K562 (cell line): ENCODE results near the gene CUX1. TPM values are rescaled to one million over a fixed set of nuclear protein-coding genes. Genes with fewer than 3 reads are reported as not detected.

Experiments used
- CAMTA2 ChIP-seq: fragments of 250-450 bp; sonication (Bioruptor Pico); conservative IDR thresholded peaks from 2 replicates; pipeline ENCODE4 v1.5.1; 2022
- CBFA2T3 ChIP-seq: fragments of 450-650 bp; IDR thresholded peaks from 2 replicates; pipeline ENCODE4 v1.6.1; 2017
- EP400 ChIP-seq: fragments of 450-650 bp; IDR thresholded peaks from 2 replicates; pipeline ENCODE4 v1.6.1; 2017; ENCODE audit warnings: antibody characterized with exemption, mild to moderate bottlenecking, moderate library complexity
- FOXJ2 ChIP-seq: fragments of 200-800 bp; sonication (Bioruptor generic); IDR thresholded peaks from 2 replicates; pipeline ENCODE4 v1.6.1; 2016; ENCODE audit warnings: missing genetic modification characterization, missing compliant biosample characterization
- HCFC1 ChIP-seq: IDR thresholded peaks from 2 replicates; pipeline ENCODE4 v1.6.1; 2012; ENCODE audit warnings: low read depth, low read length, improper control_type of control experiment
- HNRNPUL1 ChIP-seq: fragments of 200-400 bp; formaldehyde crosslinking; IDR thresholded peaks from 2 replicates; pipeline ENCODE4 v1.6.1; 2017; ENCODE audit warnings: low read length
- MCM3 ChIP-seq: fragments of 450-650 bp; IDR thresholded peaks from 2 replicates; pipeline ENCODE4 v1.6.1; 2016
- MCM7 ChIP-seq, 2 experiments: fragments of 450-650 bp; IDR thresholded peaks; 2 replicates each; pipeline ENCODE4 v1.6.1; 2016 to 2018
- NELFE ChIP-seq: IDR thresholded peaks from 2 replicates; pipeline ENCODE4 v1.6.1; 2011; ENCODE audit warnings: mild to moderate bottlenecking; ENCODE audit not compliant: insufficient read depth, insufficient read length
- NFE2L1 ChIP-seq: fragments of 450-650 bp; IDR thresholded peaks from 2 replicates; pipeline ENCODE4 v1.6.1; 2016; ENCODE audit warnings: missing genetic modification characterization, low read depth, mild to moderate bottlenecking, missing compliant biosample characterization, moderate library complexity, borderline replicate concordance
- PCBP1 ChIP-seq: fragments of 200-400 bp; formaldehyde crosslinking; IDR thresholded peaks from 2 replicates; pipeline ENCODE4 v1.6.1; 2018; ENCODE audit warnings: mild to moderate bottlenecking, low read depth, low read length; ENCODE audit not compliant: poor library complexity, severe bottlenecking
- PPARD ChIP-seq: fragments of 250-450 bp; sonication (Bioruptor Pico); IDR thresholded peaks from 2 replicates; pipeline ENCODE4 v1.8.0; 2022; ENCODE audit warnings: inconsistent platforms, mild to moderate bottlenecking, moderate library complexity
- RHOXF2B ChIP-seq: fragments of 250-450 bp; sonication (Bioruptor Pico); conservative IDR thresholded peaks from 2 replicates; pipeline ENCODE4 v1.5.1; 2021
- SMAD2 ChIP-seq: fragments of 150-350 bp; IDR thresholded peaks from 2 replicates; pipeline ENCODE4 v1.6.1; 2014; ENCODE audit warnings: low read depth, mild to moderate bottlenecking, low read length
- SMAD3 ChIP-seq: fragments of 450-650 bp; formaldehyde crosslinking; conservative IDR thresholded peaks from 2 replicates; pipeline ENCODE4 v1.4.0; 2020; ENCODE audit warnings: mild to moderate bottlenecking
- SMAD4 ChIP-seq: fragments of 250-450 bp; sonication (Bioruptor Pico); conservative IDR thresholded peaks from 2 replicates; pipeline ENCODE4 v1.8.0; 2021; ENCODE audit warnings: inconsistent platforms, mild to moderate bottlenecking, moderate library complexity
- SMARCB1 ChIP-seq: IDR thresholded peaks from 2 replicates; pipeline ENCODE4 v1.6.1; 2011; ENCODE audit warnings: improper control_type of control experiment, low read depth; ENCODE audit not compliant: insufficient read length
- U2AF1 ChIP-seq: fragments of 200-400 bp; formaldehyde crosslinking; optimal IDR thresholded peaks from 2 replicates; pipeline ENCODE3; 2017; ENCODE audit warnings: mild to moderate bottlenecking, low read depth, low read length, moderate library complexity
- ZNF407 ChIP-seq: fragments of 450-650 bp; IDR thresholded peaks from 2 replicates; pipeline ENCODE4 v1.6.1; 2016; ENCODE audit warnings: low read depth
- ZNF778 ChIP-seq: fragments of 450-650 bp; formaldehyde crosslinking; IDR thresholded peaks from 2 replicates; pipeline ENCODE4 v1.4.0; 2020; ENCODE audit warnings: mild to moderate bottlenecking, moderate library complexity
- polyA plus RNA-seq, 8 experiments: library from polyadenylated mRNA; depleted of rRNA in 4 of 8; stranded (reverse) in 5 of 8; unstranded in 3 of 8; fragments of >200 nt; fragmentation: Nextera tagmentation in 2 of 8; fragmentation: Illumina TruSeq in 1 of 8; extraction: Ambion mirVana in 2 of 8; extraction: Trizol in 1 of 8; gene quantifications; 2 replicates each; pipeline versions ENCODE4 v1.2.1 to v1.2.3, GENCODE V29; 2011 to 2014; ENCODE audit warnings: inconsistent platforms in 1 of 8, missing spikeins in 1 of 8
- total RNA-seq, 7 experiments: library from RNA; depleted of rRNA in 6 of 7; stranded (reverse); fragments of >200 nt in 6 of 7; fragmentation: Illumina TruSeq in 2 of 7; extraction: Trizol in 2 of 7; gene quantifications; 2 replicates each; pipeline versions ENCODE4 v1.2.1 to v1.2.3, GENCODE V29; 2011 to 2021; ENCODE audit warnings: low replicate concordance in 1 of 7
- TF ChIP-seq, protein P1 (sequence below): fragments of 450-650 bp; formaldehyde crosslinking; IDR thresholded peaks from 2 replicates; pipeline ENCODE4 v1.4.0; 2020; ENCODE audit warnings: mild to moderate bottlenecking, moderate library complexity

The CUX1 gene
- total and polyA plus RNA-seq, 9 of the 15 experiments (the other 6 are each of a cell fraction or from before 2014, with no cell fraction given) = 3.6 to 55.3 (median 25.2) TPM

- TF ChIP-seq ZNF407 (no peak; the same call in 1 of the 2 replicates), NFE2L1 (tag) (no peak), MCM3 (no peak), RHOXF2B (CRISPR knock-in tag) (no peak), SMAD3 (CRISPR knock-in tag) (0 out of 2 replicates have a peak, but pooled peaks have one; percentile 30), NELFE (no peak), HCFC1 (peak; percentile 52), ZNF778 (no peak), PPARD (no peak), CAMTA2 (CRISPR knock-in tag) (no peak), SMARCB1 (no peak), SMAD2 (no peak), FOXJ2 (tag) (peak; percentile 82), CBFA2T3 (peak; percentile 69), HNRNPUL1 (no peak), EP400 (peak; percentile 88), PCBP1 (peak; percentile 61), MCM7 (IDR thresholded peaks at IDR 0.05) (no peak), U2AF1 (no peak), SMAD4 (CRISPR knock-in tag) (peak; percentile 63; the same call in 1 of the 2 replicates)
- TF ChIP-seq, protein P1, sequence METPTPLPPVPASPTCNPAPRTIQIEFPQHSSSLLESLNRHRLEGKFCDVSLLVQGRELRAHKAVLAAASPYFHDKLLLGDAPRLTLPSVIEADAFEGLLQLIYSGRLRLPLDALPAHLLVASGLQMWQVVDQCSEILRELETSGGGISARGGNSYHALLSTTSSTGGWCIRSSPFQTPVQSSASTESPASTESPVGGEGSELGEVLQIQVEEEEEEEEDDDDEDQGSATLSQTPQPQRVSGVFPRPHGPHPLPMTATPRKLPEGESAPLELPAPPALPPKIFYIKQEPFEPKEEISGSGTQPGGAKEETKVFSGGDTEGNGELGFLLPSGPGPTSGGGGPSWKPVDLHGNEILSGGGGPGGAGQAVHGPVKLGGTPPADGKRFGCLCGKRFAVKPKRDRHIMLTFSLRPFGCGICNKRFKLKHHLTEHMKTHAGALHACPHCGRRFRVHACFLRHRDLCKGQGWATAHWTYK (CRISPR knock-in tag) = no peak; the same call in 1 of the 2 replicates
These were observed 39.3 kb downstream of the CUX1 start (continued) for GRCh38 chr7:101856473-101857357.
